HG03442 (cell line): Measurements from ENCODE around the gene JAK2.

Experiments
- ATAC-seq: cut with Tn5 transposase; IDR thresholded peaks from one replicate; pipeline ENCODE4 v1.9.1; 2021; ENCODE audit warnings: mild to moderate bottlenecking, moderate library complexity; ENCODE audit not compliant: unreplicated experiment

The JAK2 gene

DNA sequence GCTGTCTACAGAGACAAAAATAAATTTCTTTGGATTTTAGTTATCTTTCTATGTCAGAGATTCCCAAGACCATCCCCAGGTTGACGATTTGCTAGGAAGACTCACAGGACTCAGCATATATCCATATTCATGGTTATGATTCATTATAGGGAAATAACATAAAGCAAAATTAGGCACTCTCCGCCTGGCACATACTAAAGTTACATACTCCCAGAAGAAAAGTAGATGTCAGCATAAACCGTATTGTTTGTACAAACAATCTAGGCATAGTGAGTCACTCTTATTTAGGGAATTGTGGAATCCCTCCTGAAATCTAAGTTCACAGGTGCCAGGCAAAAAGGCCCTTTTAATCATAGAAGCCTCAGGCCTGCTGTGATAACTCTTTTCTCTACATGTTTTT, 137.4 kb downstream of the JAK2 start:
- ATAC-seq: no peak

DNA sequence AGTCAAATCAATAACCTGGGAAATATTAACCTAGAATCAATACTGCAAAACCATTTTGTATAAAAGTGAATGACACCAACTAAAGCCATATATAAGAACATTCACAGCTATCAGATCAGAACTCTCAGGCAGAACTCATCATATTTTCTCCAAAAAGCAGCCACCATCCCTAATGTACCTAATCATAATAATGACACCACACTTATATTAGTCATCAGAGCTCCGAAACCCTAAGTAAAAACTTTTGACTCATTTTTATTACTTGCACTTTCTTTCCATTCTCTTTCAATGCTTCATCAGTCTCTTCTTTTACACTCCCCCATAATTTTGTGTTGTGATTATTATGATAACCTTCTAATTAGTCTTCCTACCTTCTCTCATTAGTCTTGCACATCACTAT, 155.1 kb downstream of the JAK2 start:
- no peak for ATAC-seq

DNA sequence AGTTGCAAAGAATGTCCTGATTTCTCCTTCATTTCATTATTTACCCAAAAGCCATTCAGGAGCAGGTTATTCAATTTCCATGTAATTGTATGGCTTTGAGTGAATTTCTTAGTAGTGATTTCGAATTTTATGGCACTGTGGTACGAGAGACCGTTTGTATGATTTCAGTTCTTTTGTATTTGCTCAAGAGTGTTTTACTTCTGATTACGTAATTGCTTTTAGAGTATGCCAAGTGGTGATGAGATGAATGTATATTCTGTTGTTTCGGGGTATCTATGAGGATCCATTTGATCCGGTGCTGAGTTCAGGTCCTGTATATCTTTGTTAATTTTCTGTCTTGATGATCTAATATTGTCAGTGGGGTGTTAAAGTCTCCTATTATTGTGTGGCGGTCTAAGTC, 159.1 kb downstream of the JAK2 start:
- ATAC-seq: no peak

DNA sequence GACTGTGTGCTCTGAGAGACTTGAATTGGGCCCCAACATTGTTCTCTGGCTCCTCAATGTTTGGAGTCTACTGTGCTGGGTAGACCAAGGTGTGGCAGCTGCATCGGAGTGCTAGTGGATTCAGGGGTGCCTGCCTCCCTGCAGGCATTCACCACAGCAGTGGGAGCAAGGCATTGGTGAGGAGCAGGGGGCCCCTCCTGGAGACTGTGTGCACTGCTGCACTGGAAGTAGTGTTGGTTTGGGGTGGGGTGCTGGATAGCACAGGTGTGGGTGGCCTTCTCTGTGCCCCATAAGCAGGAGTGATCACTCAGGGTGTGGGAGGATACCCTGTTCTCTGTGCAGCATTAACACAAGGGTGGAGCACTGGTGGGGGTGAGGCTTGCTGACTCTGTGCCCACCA, 161.2 kb downstream of the JAK2 start:
- no peak for ATAC-seq
